PC-9 (cell line): ENCODE measurements around the gene DHPS.

Source experiments
- EZH2 ChIP-seq: fragments of 200-600 bp; sonication (generic); IDR thresholded peaks from 2 replicates; pipeline ENCODE4 v1.8.0; 2017; ENCODE audit warnings: antibody characterized with exemption, low read depth
- TF ChIP-seq, protein P1 (sequence below): fragments of 200-600 bp; sonication (generic); conservative IDR thresholded peaks from 2 replicates; pipeline ENCODE4 v1.6.1; 2017; ENCODE audit warnings: mixed run types, antibody characterized with exemption, mild to moderate bottlenecking, moderate library complexity

DNA sequence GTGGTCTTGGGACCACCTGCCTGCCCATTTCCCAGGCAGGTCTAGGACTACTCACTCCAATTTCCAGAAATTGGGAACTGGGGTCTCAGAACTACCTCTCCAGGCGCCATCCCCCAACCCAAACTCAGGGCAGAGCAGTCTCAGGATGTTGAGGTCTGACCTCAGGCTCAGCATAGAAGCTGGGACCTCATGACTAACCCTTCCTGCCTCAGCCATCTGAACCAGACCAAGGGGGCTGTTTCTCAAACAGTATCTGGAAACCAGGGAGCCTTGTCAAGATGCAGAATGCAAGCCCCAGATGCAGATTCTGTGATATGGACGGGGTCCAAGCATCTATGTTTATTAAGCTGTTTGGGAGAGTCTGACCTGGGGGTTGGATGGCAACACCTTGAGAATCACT is 13.4 kb upstream of the DHPS start:
- TF ChIP-seq, protein P1, sequence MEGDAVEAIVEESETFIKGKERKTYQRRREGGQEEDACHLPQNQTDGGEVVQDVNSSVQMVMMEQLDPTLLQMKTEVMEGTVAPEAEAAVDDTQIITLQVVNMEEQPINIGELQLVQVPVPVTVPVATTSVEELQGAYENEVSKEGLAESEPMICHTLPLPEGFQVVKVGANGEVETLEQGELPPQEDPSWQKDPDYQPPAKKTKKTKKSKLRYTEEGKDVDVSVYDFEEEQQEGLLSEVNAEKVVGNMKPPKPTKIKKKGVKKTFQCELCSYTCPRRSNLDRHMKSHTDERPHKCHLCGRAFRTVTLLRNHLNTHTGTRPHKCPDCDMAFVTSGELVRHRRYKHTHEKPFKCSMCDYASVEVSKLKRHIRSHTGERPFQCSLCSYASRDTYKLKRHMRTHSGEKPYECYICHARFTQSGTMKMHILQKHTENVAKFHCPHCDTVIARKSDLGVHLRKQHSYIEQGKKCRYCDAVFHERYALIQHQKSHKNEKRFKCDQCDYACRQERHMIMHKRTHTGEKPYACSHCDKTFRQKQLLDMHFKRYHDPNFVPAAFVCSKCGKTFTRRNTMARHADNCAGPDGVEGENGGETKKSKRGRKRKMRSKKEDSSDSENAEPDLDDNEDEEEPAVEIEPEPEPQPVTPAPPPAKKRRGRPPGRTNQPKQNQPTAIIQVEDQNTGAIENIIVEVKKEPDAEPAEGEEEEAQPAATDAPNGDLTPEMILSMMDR = no peak
- TF ChIP-seq EZH2 = no peak
